Hematopoietic multipotent progenitor cell treated with erythropoietin and hydrocortisone succinate and interleukin-3 and kit ligand, for 6 days (in vitro differentiated cells): Measurements from ENCODE around the gene LIPI.
"Not testable (repeated sequence)": the region's sequence is repeated elsewhere in the genome, so short reads cannot be mapped to it uniquely, and the experiment has no call there.

Experiments used
- DNase-seq: peaks from one replicate; pipeline ENCODE4 v3.0.0-alpha.2; 2015

LIPI gene

GRCh38 chr21:14115646-14116045, 95.1 kb downstream of the LIPI start:
- DNase-seq, result no peak

- DNase-seq, result no peak
Measured at GRCh38 chr21:14114251-14114650, 96.5 kb downstream of the LIPI start.

GRCh38 chr21:14104564-14104963, 106.2 kb downstream of the LIPI start:
- not testable (repeated sequence) for DNase-seq

- DNase-seq, result no peak
Measured at GRCh38 chr21:14099570-14099969, 111.2 kb downstream of the LIPI start.

GRCh38 chr21:14097881-14098499, 112.8 kb downstream of the LIPI start:
- DNase-seq, result no peak

- no peak for DNase-seq
Measured at GRCh38 chr21:14096577-14096976, 114.2 kb downstream of the LIPI start.

GRCh38 chr21:14096172-14096571, 114.6 kb downstream of the LIPI start:
- no peak for DNase-seq

GRCh38 chr21:14095056-14095455, 115.7 kb downstream of the LIPI start:
- DNase-seq, result no peak

- no peak for DNase-seq
Measured at GRCh38 chr21:14092834-14093560, 117.8 kb downstream of the LIPI start.

- not testable (repeated sequence) for DNase-seq
Measured at GRCh38 chr21:14090184-14090583, 120.6 kb downstream of the LIPI start.

- no peak for DNase-seq
Measured at GRCh38 chr21:14088391-14088790, 122.4 kb downstream of the LIPI start.

- no peak for DNase-seq
Measured at GRCh38 chr21:14086553-14086952, 124.2 kb downstream of the LIPI start.

GRCh38 chr21:14084701-14085100, 126.1 kb downstream of the LIPI start:
- DNase-seq, result no peak

- DNase-seq, result no peak
Measured at GRCh38 chr21:14084068-14084501, 126.7 kb downstream of the LIPI start.

GRCh38 chr21:14080764-14081096, 130.0 kb downstream of the LIPI start:
- no peak for DNase-seq

GRCh38 chr21:14080040-14080763, 130.6 kb downstream of the LIPI start:
- DNase-seq, result no peak

- no peak for DNase-seq
Measured at GRCh38 chr21:14078746-14079375, 131.9 kb downstream of the LIPI start.

- no peak for DNase-seq
Measured at GRCh38 chr21:14076143-14076806, 134.5 kb downstream of the LIPI start.

- DNase-seq, result no peak
Measured at GRCh38 chr21:14075346-14076142, 135.2 kb downstream of the LIPI start.

- DNase-seq, result no peak
Measured at GRCh38 chr21:14074177-14074576, 136.6 kb downstream of the LIPI start.

GRCh38 chr21:14073615-14074014, 137.1 kb downstream of the LIPI start:
- no peak for DNase-seq
